ENCODE results near the gene MISP.

DNA sequence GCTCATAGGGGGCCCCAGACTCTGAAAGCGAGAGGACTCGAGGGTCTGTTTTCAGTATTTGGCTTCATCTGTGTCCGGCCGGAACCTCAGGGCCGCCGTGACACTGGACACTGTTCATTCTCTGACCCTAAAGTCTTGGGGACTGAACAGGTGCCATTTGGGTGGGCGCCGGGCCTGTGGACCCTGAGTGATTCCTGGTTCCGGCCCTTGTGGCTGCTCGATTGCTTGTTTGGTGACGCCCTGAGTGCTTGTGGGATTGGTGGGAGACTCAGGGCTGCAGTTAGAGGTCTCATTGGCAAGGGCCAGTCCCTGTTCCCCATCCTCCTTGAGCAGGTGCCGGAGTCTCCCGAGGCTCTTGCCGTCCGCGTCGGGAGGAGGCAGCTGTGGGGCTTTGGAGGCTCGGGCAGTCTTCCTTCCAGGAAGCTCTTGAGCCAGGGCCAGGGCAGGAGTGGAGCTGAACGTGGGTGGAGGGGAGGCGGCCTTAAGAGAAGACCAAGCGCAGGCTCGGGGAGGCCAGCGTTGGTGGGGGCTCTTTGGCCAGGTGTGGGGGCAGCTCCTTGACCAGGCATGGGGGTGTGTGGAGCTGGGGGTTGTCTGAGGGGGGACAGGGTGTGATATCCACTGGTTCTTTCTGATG is 51.1 kb downstream of the MISP start:
- TF ChIP-seq, protein P1, sequence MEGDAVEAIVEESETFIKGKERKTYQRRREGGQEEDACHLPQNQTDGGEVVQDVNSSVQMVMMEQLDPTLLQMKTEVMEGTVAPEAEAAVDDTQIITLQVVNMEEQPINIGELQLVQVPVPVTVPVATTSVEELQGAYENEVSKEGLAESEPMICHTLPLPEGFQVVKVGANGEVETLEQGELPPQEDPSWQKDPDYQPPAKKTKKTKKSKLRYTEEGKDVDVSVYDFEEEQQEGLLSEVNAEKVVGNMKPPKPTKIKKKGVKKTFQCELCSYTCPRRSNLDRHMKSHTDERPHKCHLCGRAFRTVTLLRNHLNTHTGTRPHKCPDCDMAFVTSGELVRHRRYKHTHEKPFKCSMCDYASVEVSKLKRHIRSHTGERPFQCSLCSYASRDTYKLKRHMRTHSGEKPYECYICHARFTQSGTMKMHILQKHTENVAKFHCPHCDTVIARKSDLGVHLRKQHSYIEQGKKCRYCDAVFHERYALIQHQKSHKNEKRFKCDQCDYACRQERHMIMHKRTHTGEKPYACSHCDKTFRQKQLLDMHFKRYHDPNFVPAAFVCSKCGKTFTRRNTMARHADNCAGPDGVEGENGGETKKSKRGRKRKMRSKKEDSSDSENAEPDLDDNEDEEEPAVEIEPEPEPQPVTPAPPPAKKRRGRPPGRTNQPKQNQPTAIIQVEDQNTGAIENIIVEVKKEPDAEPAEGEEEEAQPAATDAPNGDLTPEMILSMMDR (IDR thresholded peaks at IDR 0.05; ENCODE audit: poor library complexity), result no peak
- TF ChIP-seq EZH2phosphoT487 (IDR thresholded peaks at IDR 0.05; ENCODE audit: low read depth, severe bottlenecking, unreplicated experiment) (no peak), EZH2 (IDR thresholded peaks at IDR 0.05; ENCODE audit: borderline replicate concordance) (no peak)

All from hepatocyte (in vitro differentiated cells).